GM21619 (cell line): ENCODE measurements around the gene RECK.
"Not testable (repeated sequence)": the region's sequence is repeated elsewhere in the genome, so short reads cannot be mapped to it uniquely, and the experiment has no call there.

Experiments used
- ATAC-seq: cut with Tn5 transposase; IDR thresholded peaks from one replicate; pipeline ENCODE4 v1.9.1; 2021; ENCODE audit not compliant: unreplicated experiment

The RECK gene

GRCh38 chr9:36110434-36110833 is 73.7 kb downstream of the RECK start:
- ATAC-seq = no peak

- no peak for ATAC-seq
Measured at GRCh38 chr9:36112516-36112915, 75.8 kb downstream of the RECK start.

- no peak for ATAC-seq
Measured at GRCh38 chr9:36113999-36114398, 77.3 kb downstream of the RECK start.

- ATAC-seq = no peak
Measured at GRCh38 chr9:36116593-36116992, 79.9 kb downstream of the RECK start.

DNA sequence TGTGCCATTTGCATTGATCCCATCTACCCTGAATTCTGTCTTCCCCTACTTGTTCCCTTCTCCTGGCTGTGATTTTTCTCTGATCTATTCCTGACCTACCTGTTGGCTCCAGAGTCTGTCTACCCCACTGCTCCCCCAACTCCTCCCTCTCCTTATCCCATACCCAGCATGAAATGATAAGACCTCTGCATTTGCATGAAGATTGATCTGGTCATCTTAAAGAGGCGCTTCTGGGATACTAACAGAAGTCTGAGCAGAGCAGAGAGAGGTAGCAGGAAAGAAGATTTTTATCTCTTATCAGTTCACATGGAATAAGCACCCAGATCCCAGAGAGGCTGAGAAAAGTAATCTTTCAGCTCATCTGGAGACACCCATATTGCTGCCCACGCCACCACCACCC is 81.5 kb downstream of the RECK start:
- ATAC-seq = no peak

- ATAC-seq = no peak
Measured at GRCh38 chr9:36118706-36119105, 82.0 kb downstream of the RECK start.

DNA sequence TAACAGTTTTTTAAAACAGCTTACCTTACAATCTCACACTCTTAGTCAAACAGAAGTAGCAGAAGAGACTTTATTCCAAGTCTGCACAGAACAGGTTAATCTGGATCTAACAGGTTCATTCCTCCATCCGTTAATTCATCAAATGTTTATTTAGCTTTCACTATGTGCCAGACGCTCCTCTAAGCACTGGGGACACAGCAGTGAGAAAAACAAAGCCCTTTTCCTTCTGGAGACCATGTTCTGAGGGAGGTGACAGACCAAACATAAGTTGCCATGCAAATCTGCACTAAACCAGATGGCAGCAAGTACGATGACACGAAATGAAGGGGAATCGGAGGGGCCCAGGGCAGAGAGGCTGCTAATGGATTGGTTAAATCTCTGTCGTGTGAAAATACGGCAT is 82.8 kb downstream of the RECK start:
- no peak for ATAC-seq

DNA sequence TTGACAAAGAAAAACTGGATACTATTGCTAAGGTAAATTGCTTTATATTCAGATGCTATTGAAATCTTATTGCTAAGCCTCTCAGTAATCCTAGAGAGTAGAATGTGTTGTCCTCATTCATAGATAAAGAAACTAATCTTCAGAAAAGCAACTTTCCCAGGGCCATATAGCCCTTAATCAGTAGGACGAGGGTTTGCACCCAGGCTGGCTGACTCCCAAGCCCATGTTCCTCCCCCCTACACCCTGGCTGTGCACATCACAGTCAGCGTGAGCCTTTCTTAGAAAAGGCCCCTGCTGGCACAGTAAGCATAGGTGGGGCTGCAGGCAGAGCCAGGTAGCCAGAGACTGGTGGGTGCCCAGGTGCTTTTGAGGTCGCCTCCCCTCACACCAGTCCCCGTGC is 84.0 kb downstream of the RECK start:
- no peak for ATAC-seq

DNA sequence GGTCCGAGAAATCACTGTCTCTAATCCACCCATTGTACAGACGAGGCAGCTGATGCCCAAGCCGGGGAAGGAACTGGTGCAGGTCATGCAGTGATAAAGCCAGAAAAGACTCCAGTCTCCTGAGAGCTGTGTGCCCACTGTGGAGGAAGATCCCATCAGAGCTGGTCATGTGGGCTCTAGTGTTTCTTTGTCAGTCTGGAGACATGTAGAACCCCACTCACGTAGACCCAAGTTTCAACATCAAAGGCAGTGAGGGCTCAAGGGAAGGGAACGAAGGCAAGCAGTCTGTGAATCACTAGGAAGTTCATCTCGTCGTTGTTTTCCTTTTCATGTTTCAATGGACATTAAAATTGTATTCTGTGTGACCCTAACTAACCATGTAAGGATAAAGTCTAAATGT is 85.3 kb downstream of the RECK start:
- ATAC-seq = no peak

GRCh38 chr9:36123515-36123914 is 86.8 kb downstream of the RECK start:
- ATAC-seq = no peak

DNA sequence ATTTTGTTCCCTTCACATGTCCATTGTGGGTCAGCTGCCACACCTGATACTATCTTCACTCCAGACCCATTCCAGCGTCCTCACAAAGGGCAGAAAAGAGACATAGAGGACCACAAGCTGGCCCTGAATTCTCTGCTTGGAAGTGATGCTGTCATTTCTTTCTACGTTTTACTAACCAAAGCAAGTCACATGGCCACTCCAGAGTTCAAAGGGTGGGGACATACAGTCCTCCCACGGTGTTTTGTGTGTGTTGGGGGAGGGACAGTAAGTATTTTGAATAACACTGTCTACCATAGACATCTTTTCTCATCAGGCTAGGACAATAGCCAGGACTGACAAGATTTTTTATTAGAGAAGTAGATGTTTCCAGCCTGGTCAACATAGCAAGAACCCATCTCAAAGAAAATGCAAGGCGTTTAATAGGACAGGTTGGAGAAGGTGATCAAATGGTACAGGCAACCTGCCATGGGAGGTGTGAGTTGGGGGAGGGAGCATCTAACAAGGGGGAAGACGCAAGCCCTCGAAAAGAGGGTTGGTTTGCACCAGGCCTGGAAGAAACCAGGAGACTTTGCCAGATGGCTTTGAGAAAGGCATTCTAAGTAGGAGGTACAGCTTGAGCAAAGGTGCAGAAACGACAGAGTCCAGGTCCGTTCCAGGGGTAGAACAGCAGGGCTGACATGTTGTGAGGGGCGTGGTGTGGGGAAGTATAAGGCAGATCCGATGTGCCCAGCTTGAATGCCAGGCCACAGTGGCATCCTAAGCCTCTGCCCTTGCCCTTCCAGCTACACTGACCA is 88.5 kb downstream of the RECK start:
- no peak for ATAC-seq

- ATAC-seq = no peak
Measured at GRCh38 chr9:36126016-36126730, 89.5 kb downstream of the RECK start.

DNA sequence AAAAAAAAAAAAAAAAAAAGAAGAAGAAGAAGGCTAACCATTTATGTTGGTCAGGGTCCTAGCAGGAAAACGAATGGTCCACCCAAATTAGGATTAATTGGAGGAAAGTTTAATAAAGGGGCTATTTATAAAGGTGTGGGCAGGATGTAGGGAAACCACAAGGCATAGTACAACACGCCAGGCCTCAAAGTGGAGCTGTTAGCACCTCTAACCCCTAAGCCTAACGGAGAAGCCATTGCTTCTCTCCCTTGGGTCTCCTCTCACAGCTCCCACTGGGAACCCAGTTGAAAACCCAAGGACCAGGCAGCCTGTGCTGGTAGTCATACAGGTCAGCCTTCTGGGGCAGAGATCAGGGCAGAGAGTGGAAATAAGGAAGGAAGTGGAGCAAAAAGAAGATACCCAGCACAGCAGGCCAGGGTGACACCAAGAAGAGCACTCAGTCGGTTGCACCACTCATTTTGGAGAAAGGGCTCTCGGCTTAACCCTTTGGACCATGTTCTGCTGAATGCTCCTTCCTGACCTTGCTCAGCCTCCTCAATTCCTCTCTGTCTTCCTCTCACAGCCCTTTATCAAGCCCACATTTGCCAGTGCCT is 91.0 kb downstream of the RECK start:
- ATAC-seq = no peak

- ATAC-seq = no peak
Measured at GRCh38 chr9:36128349-36128748, 91.6 kb downstream of the RECK start.

- ATAC-seq = no peak
Measured at GRCh38 chr9:36129139-36129538, 92.4 kb downstream of the RECK start.

GRCh38 chr9:36131666-36132065 is 95.0 kb downstream of the RECK start:
- ATAC-seq = not testable (repeated sequence)

DNA sequence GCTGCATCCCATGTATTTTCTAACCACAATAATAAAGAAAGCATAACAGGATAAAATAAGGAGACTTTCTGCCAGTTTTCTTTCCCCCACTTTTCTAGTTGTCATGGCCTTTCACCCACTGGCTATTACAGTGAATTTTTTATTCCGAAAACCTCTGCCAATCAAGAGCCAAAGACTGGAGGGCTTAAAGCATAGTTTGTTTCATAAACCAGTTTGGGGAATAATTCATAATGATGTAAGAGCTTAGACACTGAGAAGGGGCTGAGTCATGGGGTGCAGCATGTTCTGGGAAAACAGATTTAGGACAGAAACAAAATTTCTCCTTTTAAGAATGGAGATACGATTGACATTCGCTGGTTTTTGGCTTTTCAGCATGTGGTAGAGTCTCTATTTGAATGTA is 95.4 kb downstream of the RECK start:
- ATAC-seq = no peak

DNA sequence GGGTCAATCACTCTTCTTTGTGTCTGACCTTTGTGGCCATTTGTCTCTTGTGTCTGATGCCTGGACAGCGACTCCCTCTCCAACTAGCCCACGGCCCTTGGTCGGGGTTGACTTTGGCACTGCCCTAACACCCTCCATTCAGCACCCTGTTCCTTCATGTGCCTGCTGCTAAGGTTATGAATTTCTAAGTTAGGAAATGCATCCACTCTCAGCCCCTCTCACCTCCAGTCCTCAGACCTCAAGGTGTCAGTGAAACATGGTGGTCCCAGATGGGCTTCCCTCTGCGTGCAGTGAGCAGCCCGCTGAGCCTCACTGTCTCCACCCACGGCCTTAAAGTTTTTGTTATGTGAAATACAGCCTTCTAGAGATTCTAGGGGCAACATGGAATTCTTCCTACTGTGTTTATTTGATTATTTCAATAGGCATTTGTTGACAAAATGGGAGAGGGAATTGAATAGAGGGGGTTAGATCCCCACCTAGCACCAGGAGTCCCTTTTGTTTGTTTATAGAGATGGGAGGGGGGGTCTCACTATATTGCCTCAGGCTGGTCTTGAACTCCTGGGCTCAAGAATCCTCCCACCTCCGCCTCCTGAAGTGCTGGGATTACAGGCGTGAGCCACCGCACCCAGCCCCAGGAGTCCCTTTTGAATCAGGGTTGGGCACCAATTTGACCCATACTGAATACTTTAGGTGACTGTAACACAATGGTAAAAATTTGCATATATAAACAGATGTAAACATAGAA is 98.2 kb downstream of the RECK start:
- no peak for ATAC-seq

DNA sequence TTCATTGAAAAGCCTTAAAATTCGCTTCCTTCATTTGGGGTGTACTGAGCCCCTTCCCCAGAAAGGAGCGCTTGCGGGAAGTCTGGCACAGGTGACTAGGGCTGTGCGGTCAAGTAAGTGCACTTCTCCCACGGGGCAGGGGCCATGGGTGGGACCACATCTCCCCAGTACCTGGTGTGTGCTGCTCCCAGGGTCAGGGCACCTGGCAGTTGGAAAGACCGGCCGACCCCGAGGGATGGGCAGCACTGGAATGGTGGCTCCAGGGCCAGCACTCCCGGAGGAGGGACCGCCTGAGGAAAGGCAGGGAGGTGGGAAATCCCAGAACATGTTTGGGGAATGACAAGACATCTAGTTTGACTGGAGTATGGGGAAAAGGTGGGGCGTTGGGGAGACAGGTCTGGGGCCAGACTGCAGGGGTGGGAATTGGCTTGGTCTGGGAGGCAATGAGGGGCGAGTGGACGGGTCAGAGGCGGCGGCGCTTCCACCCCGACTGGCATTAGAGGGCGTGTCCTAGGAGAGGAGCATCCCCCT is 99.1 kb downstream of the RECK start:
- ATAC-seq = no peak

GRCh38 chr9:36136272-36136893 is 99.7 kb downstream of the RECK start, which contains the start of gene GLIPR2:
GLIPR2 (plus strand) TSS chr9:36136733; CDS start chr9:36136779, 46 bp downstream.
- peak; percentile 92 for ATAC-seq
